Aorta (tissue), 5 donors: ENCODE measurements around the gene COL19A1. TPM values are rescaled to one million over a fixed set of nuclear protein-coding genes. Genes with fewer than 3 reads are reported as not detected.
"Not testable (repeated sequence)": the region's sequence is repeated elsewhere in the genome, so short reads cannot be mapped to it uniquely, and the experiment has no call there.

ENCODE experiments used
- ATAC-seq: fragments of 200-7000 bp; cut with Tn5 transposase; one replicate; pipeline ENCODE4 v1.9.1; 2022; ENCODE audit warnings: moderate library complexity; ENCODE audit not compliant: low FRiP score
- DNase-seq, 2 donors: peaks; one replicate each; pipeline ENCODE4 v3.0.0-alpha.2; 2020
- H3K27ac ChIP-seq, 2 donors: one replicate each; pipeline ENCODE4 v1.5.1; 2013; ENCODE audit warnings: low read length in 2 of 2, mild to moderate bottlenecking in 2 of 2, moderate library complexity in 2 of 2, control low read depth in 1 of 2, inconsistent platforms in 1 of 2, low read depth in 1 of 2
- H3K27me3 ChIP-seq, 2 donors: one replicate each; pipeline ENCODE4 v1.6.1; 2013; ENCODE audit warnings: control low read depth in 1 of 2, low read length in 1 of 2, mild to moderate bottlenecking in 1 of 2, moderate library complexity in 1 of 2; ENCODE audit not compliant: insufficient read depth in 2 of 2, control insufficient read depth in 1 of 2
- H3K36me3 ChIP-seq, 2 donors: one replicate each; pipeline ENCODE4 v1.6.1; 2013; ENCODE audit warnings: control low read depth in 1 of 2, low read length in 1 of 2, mild to moderate bottlenecking in 1 of 2; ENCODE audit not compliant: insufficient read depth in 2 of 2, control insufficient read depth in 1 of 2
- H3K4me1 ChIP-seq, 2 donors: one replicate each; pipeline ENCODE4 v1.6.1; 2013; ENCODE audit warnings: low read length in 2 of 2, control low read depth in 1 of 2, mild to moderate bottlenecking in 1 of 2, moderate library complexity in 1 of 2; ENCODE audit not compliant: insufficient read depth in 2 of 2, control insufficient read depth in 1 of 2
- H3K4me3 ChIP-seq, 2 donors: one replicate each; pipeline ENCODE4 v1.5.1; 2013; ENCODE audit warnings: low read length in 2 of 2, control low read depth in 1 of 2, mild to moderate bottlenecking in 1 of 2
- H3K9me3 ChIP-seq: one replicate; pipeline ENCODE4 v1.6.1; 2013; ENCODE audit warnings: mild to moderate bottlenecking, low read length; ENCODE audit not compliant: control insufficient read depth
- WGBS, 2 donors: extraction: QIAGEN DNeasy Blood & Tissue Kit; methylation state at CpG; one replicate each; pipeline ENCODE4 v1.1.7; 2013; 5-methylcytosine and 5-hydroxymethylcytosine counted together
- intact Hi-C, 2 donors: fragments of 100-400 bp; cut with DNase I; formaldehyde crosslinking; loops; one replicate each; pipeline versions ENCODE4 v1.14.2 to v1.15.0; 2022
- polyA plus RNA-seq, 2 donors: library from polyadenylated mRNA; stranded (reverse); fragments of 200-250 nt; gene quantifications; one replicate each; pipeline ENCODE4 v1.2.3, GENCODE V29; 2013
- total RNA-seq, 2 donors: library from RNA; stranded (reverse); fragmentation: NEBNext Ultra II Directional; extraction: Animal tissue kit (Norgen Biotek cat#: 25700); gene quantifications; one replicate each; pipeline ENCODE4 v1.2.1, GENCODE V29; 2021
- donor health status: healthy with polysubstance abuse.
- donor health status: Bipolar disorder and iron deficiency.
- donor health status: DM: no; HTN: no; CAD: no.
- donor health status: DM: no; HTN: no; CAD: no.
- donor health status: DM: yes; HTN: yes; CAD: no.

COL19A1 gene
- total and polyA plus RNA-seq, 4 donors = 0.42 to 1.8 TPM; not detected in 2

- WGBS, 2 donors = 67 to 82% methylated on average over 1 of the region's 1 CpG
- Histone ChIP-seq H3K9me3 (no peaks in the 10 kb centered on the region), H3K4me3 (no peak overlapping the region), H3K4me1 (no peaks in the 10 kb centered on the region), H3K27ac (no peak overlapping the region), H3K27me3 (no peaks in the 10 kb centered on the region), H3K36me3 (no peaks in the 10 kb centered on the region)
- intact Hi-C loops = no loop called here
- ATAC-seq (no peak), DNase-seq (no peak)
Measured at GRCh38 chr6:69887026-69887425, 20.7 kb downstream of the COL19A1 start.

GRCh38 chr6:69887714-69888345 lies 21.5 kb downstream of the COL19A1 start:
- no peak for DNase-seq
- WGBS, 2 donors = 74 to 78% methylated on average over 5 of the region's 5 CpGs
- H3K9me3 ChIP-seq = no peaks in the 10 kb centered on the region
- no peaks in the 10 kb centered on the region for H3K36me3 ChIP-seq
- no peak for ATAC-seq
- no peak overlapping the region for H3K27ac ChIP-seq
- intact Hi-C loops = no loop called here
- H3K4me3 ChIP-seq = no peak overlapping the region
- no peaks in the 10 kb centered on the region for H3K4me1 ChIP-seq
- H3K27me3 ChIP-seq = no peaks in the 10 kb centered on the region

DNA sequence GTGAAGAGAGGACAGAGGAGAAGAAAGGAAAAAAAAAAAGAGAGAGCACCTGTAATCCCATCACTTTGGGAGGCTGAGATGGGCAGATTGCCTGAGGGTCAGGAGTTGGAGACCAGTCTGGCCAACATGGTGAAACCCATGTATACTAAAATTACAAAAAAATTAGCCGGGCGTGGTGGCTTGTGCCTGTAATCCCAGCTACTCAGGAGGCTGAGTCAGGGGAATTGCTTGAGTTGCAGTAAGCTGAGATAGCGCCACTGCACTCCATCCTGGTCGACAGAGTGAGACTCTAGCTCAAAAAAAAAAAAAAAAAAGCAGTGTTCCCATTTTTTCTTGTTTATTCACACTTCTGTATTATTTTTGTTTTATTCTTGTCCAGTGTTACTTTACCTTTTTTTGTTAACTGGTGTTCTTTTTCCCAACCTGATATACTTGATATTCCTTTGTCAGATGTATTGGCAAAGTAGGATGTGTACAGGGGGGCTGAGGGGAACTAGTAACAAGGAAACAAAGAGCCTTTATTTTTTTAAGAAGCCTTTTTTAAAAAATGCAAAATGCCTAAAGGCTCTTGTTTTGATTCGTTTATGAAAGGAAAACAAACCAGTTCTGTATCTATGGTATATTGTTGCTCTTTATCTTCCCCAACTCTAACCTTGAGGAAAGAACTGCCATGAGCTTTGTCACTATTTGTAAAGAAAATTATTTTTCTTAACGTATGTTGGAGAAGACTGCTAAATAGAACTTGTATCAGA lies 22.3 kb downstream of the COL19A1 start:
- intact Hi-C loops = no loop called here
- Histone ChIP-seq H3K4me3 (no peak overlapping the region), H3K36me3 (no peaks in the 10 kb centered on the region), H3K4me1 (no peaks in the 10 kb centered on the region), H3K27me3 (no peaks in the 10 kb centered on the region), H3K27ac (no peak overlapping the region), H3K9me3 (no peaks in the 10 kb centered on the region)
- ATAC-seq = no peak
- DNase-seq = no peak
- WGBS, 2 donors = 84 to 86% methylated on average over 6 of the region's 6 CpGs

DNA sequence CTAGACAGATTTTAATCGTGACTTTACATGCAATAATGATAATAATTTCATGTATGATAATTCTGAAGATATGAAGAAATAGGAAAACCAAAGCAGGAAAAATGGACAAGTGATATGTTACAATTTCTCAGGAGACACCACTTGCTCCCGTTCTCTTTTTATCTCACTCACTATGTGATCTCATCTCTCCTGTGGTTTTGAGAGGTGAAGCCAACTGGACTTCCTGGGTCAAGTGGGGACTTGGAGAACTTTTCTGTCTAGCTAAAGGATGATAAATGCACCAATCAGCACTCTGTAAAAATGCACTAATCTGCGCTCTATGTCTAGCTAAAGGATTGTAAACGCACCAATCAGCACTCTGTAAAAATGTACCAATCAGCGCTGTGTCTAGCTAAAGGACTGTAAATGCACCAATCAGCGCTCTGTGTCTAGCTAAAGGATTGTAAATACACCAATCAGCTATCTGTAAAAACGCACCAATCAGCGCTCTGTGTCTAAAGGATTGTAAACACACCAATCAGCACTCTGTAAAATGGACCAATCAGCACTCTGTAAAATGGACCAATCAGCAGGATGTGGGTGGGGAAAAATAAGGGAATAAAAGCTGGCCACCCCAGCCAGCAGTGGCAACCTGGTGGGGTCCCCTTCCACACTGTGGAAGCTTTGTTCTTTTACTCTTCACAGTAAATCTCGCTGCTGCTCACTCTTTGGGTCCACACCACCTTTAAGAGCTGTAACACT lies 23.0 kb downstream of the COL19A1 start:
- 80 to 91% methylated on average over 9 of the region's 9 CpGs for WGBS, 2 donors
- H3K4me3 ChIP-seq, H3K9me3 ChIP-seq, DNase-seq, H3K4me1 ChIP-seq, intact Hi-C loops, H3K27me3 ChIP-seq, ATAC-seq, H3K27ac ChIP-seq, H3K36me3 ChIP-seq: not testable (repeated sequence)

- intact Hi-C loops, H3K9me3 ChIP-seq, H3K4me1 ChIP-seq, DNase-seq, H3K4me3 ChIP-seq, ATAC-seq, H3K27me3 ChIP-seq, H3K27ac ChIP-seq, H3K36me3 ChIP-seq: not testable (repeated sequence)
- WGBS, 2 donors = 68 to 69% methylated on average over 1 of the region's 1 CpG
Measured at GRCh38 chr6:69892561-69892960, 26.2 kb downstream of the COL19A1 start.

DNA sequence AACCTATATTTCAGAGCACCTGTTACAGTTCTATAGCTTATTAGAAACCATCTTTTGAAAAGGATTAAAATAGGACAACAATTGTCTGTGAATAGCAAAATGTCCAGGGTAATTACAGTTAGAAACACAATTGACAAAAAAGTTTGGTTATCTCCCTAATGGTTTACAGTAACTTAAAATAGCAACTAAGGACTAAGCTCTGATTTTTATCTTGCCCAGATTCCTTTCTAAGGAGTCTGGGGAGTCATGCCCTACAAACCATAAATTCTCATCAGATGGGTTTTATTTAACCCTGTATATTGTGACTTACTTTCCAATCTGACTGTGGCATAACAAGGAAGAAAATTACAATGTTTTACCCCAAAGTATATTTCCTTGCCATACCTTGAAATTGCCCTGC lies 26.9 kb downstream of the COL19A1 start:
- H3K36me3 ChIP-seq, H3K27ac ChIP-seq, H3K4me1 ChIP-seq, H3K4me3 ChIP-seq, ATAC-seq, intact Hi-C loops, H3K9me3 ChIP-seq, DNase-seq, H3K27me3 ChIP-seq: not testable (repeated sequence)

GRCh38 chr6:69894578-69895347 lies 28.4 kb downstream of the COL19A1 start:
- no peaks in the 10 kb centered on the region for H3K4me1 ChIP-seq
- intact Hi-C loops = no loop called here
- H3K27me3 ChIP-seq = no peaks in the 10 kb centered on the region
- no peaks in the 10 kb centered on the region for H3K36me3 ChIP-seq
- ATAC-seq (no peak), DNase-seq (no peak)
- no peak overlapping the region for H3K4me3 ChIP-seq
- H3K9me3 ChIP-seq = no peaks in the 10 kb centered on the region
- H3K27ac ChIP-seq = no peak overlapping the region
- 79 to 84% methylated on average over 8 of the region's 8 CpGs for WGBS, 2 donors

DNA sequence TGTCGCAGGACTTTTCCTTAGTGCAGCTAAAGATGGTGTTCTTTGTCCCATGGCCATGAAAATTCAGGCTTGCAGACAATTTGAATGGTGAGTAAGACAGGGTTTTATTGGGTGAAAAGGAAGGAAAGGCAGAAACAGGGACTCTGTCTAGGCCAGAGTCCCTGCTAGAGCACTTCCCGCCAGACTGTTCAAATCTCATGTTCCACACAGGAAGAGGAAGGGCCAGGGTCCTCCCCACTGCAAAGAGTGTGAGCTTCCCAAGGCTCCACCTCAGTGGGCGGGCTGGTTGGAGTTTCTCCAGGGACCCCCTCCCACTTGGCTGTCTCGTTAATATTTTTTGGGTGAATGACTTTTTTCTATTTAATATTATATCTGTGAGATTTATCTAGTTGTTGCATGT lies 29.0 kb downstream of the COL19A1 start:
- H3K36me3 ChIP-seq = no peaks in the 10 kb centered on the region
- H3K4me3 ChIP-seq = no peak overlapping the region
- DNase-seq (no peak), ATAC-seq (no peak)
- 98% methylated on average over 4 of the region's 4 CpGs for WGBS, 2 donors
- H3K9me3 ChIP-seq = no peaks in the 10 kb centered on the region
- H3K27ac ChIP-seq = no peak overlapping the region
- no peaks in the 10 kb centered on the region for H3K4me1 ChIP-seq
- intact Hi-C loops = no loop called here
- H3K27me3 ChIP-seq = no peaks in the 10 kb centered on the region
